HG03520 (cell line): ENCODE data around the gene HSD3B2.

ENCODE experiments used
- ATAC-seq: cut with Tn5 transposase; IDR thresholded peaks from one replicate; pipeline ENCODE4 v1.9.1; 2021; ENCODE audit warnings: mild to moderate bottlenecking, moderate library complexity; ENCODE audit not compliant: unreplicated experiment

Gene HSD3B2

DNA sequence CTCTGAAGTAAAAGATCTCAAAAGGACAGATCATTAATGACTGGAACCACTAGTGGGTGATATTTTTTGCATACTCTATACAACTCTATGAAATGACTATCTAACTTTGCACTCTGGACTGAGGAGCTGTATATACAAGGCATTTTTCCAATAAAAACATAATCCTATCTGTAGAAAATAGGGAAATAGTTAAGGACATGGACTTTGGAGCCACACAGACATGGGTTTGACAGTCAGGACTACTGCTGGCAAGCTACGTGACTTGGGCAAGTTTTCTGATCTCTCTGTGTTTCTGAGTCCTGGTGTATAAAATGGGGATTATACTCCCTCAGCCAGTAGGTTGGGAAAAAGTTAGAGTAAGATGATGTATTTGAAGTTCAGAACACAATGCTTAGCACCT lies 20.9 kb upstream of the HSD3B2 start:
- ATAC-seq = no peak

GRCh38 chr1:119396982-119397381 lies 18.0 kb upstream of the HSD3B2 start:
- ATAC-seq = no peak

DNA sequence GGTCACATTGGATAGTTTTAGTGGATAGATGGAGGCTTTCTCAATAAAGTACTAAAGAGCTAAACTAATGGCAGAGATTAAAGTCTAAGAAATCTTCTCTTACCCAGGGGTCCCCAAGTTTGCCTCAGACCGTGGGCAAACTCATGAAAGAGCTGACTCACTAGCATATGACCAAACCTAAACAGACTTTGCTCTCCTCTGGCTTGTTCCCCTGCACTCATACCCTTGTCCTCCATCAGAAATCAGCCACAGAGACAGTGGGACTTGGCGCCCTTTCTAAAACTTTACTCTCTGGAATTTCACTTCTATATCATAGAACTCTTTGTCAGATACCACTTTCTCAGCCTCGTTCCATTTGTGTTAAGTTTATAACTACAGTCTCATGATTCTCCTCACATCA lies 17.0 kb upstream of the HSD3B2 start:
- ATAC-seq = no peak

DNA sequence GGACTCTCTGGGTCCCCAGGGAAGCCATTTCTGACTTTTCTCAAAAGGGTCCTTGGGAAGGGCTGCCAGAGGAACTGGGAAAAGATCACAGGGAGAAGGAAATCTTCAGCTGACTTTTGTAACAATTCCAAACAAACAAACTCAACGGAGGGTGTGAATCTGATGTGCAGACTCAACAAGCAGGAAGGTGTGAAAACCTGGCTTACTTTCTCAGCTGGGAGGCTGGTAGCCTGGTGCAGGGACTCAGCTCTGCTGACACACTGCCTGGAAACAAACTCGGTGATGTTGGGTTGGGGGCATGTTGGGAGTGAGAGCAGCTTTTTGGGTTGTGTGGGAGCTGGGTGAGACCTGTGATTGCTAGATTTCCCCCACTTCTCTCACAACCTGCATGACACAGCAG lies 10.2 kb upstream of the HSD3B2 start:
- no peak for ATAC-seq

DNA sequence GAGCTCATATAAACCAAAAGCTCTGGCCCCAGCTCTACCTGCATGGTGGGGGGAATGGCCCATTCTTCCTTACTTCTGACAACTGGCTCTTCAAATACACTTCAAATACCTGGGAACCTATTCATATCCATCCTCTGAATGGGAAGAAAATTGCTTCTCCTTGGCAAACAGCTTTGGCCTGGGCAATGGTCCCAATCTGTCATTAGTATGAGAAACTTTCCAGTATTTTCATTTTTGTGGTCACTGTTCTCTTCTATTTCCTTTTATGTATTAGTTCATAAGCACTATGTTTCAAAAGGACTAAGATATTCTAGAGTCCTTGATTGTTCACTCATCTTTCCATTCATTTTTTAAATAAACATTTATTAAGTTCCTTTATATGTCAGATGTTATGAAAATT lies 5.2 kb upstream of the HSD3B2 start:
- ATAC-seq = no peak

GRCh38 chr1:119410961-119411360 lies 4.0 kb upstream of the HSD3B2 start:
- ATAC-seq = no peak

DNA sequence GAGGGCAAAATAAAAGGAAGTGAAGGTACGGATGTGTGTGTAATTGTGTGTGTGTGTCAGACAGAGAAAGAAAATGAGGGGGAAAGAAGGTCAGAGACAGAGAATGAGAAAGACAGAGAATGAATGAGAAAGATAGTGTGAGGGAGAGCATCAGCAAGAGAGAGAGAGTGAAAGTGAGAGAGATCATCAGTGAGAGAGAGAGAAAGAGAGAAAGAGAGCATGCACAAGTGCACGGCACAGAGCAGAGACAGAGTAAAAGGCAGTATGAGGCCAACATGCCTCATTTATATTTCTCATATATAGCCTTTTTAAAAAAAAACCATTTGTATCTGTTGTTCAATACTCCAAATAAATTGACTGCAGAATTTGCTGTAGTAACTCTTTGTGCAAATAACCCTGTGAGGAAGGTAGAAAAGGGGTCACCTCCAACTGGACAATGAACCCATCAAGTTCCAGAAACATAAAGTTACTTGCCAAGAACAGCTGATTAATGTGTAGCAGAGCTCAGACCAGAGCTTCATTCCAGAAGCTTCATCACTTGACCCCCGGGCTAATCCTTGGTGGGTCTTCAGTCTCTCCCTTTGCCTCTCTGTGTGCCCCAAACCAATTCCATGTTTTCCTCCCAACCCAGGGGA lies 1.2 kb downstream of the HSD3B2 start:
- no peak for ATAC-seq

GRCh38 chr1:119419109-119419508 lies 4.2 kb downstream of the HSD3B2 start:
- ATAC-seq = no peak

DNA sequence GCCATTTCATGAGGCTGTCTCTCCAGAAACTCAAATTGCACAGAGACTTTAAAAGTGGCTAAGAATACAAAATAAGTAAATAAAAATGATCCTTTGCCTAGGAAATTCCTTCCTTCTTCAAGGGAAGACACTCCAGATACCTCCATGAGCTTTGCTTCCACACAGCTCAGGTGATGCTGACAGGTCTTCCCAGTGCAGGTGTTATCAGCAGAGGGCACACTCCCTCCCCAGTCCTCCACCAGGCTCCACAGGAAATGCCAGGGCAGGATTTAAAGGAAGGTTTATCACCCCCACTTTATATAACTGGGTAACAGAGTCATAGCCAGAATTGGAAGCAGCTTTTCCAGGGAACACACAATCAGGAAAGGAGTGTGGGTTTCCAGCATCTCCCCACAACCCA lies 5.7 kb downstream of the HSD3B2 start:
- no peak for ATAC-seq

- no peak for ATAC-seq
These were observed 7.7 kb downstream of the HSD3B2 start for GRCh38 chr1:119422631-119423030.

- ATAC-seq = no peak
These were observed 14.0 kb downstream of the HSD3B2 start for GRCh38 chr1:119428991-119429390.

GRCh38 chr1:119429687-119430086 lies 14.7 kb downstream of the HSD3B2 start:
- ATAC-seq = no peak

DNA sequence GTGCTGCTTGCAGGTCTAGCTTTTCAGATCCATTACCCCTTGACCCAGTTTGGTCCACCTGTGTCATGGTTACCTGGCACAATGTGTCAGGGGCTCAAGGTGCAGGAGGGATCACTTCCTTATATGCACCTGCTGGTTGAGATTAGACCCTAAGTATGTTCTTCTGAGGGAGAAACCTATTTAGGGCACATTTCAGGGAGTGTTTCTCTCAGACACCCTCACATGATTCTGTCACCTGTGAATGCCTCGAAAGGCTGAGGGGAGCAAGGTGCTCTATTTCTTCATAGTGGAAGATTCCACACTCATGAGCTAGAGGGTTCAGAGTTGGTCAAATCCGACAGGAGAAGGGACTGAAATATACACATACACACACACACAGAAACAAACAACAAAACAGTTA lies 15.5 kb downstream of the HSD3B2 start:
- no peak for ATAC-seq

DNA sequence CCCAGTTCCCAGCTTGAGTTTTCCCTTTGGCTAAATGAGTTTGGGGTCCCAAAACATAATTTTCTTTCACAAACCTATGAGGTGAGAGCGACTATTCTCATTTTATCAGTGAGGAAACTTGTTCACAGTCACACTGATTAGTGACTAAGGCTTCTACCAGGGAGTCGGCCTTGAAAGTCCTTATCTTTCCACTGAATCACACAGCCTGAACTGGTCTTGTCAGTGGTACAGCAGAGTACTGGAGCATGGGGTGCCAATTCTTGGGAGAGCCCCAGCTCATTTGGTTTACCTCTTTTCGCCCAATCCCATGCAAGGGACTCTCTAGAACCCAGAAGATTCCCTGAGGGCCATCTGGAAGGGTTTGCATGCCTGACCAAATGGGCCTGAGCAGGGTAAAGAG lies 16.9 kb downstream of the HSD3B2 start:
- no peak for ATAC-seq

DNA sequence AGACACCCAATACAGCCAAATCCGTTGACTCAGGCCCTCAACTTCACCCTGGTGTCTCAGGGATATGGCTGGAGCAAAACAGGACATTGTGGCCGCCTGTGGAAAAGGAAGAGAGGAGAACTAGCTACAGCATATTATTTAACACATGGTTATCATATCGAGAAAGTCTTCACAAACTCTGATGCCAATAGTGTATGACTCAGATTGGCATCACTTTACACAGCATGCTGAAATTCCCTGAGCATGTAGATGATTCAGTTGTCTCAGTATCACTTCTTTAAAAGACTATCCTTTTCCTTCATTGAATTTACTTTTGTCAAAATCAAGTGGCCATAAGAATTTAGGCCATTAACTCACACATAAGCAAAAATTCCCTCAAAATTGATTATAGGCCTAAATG lies 20.1 kb downstream of the HSD3B2 start:
- no peak for ATAC-seq

- ATAC-seq = no peak
These were observed 23.8 kb downstream of the HSD3B2 start for GRCh38 chr1:119438761-119439160.

DNA sequence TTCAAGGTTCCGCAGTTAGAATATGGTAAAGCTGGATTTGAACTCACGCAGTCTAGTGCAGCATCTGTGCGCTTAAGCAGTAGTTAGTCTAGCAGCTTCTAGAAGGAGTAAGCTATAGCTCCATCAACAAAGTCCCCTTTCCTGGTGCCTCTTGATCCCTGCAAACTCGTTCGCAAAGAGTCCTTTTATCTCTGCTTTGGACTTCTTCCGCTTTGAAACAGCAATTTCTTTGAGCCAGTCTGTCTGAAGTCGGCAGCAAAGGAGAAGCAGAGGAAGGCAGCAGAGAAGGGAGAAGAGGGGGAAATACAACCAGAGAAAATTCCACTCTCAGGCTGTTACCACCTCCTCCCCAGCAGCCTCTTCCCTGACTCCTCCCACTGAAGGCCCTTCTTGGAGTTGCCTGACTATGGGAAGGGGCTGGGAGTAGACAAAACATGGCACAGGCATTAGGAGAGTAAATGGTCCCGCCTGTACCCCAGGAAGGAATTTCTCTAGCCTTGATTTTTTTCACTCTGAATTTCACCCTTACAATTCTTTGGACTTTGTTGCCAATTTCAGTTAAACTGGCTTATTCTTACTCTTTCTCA lies 25.9 kb downstream of the HSD3B2 start:
- ATAC-seq = no peak

- no peak for ATAC-seq
These were observed 27.8 kb downstream of the HSD3B2 start for GRCh38 chr1:119442756-119443155.

DNA sequence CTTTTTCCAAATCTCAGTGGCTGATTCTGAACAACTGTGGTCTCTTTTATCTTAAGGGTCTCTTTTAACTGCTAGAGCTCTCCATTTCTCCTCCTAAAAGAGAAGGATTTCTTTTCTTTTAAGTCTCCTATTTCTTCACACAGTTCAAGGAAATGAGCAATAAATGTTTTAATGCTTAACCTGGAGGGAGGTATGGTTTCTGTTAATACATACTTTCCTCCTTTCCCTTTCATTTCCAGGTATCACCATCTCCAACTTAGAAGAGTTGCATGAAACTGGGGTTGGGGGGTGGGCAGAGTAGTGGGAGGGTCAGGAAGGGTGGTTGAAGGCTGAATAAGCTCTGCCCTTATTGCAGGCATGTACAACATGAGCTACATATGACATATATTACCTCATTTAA lies 31.4 kb downstream of the HSD3B2 start:
- ATAC-seq = no peak

GRCh38 chr1:119447344-119448126 lies 32.6 kb downstream of the HSD3B2 start:
- ATAC-seq = no peak

DNA sequence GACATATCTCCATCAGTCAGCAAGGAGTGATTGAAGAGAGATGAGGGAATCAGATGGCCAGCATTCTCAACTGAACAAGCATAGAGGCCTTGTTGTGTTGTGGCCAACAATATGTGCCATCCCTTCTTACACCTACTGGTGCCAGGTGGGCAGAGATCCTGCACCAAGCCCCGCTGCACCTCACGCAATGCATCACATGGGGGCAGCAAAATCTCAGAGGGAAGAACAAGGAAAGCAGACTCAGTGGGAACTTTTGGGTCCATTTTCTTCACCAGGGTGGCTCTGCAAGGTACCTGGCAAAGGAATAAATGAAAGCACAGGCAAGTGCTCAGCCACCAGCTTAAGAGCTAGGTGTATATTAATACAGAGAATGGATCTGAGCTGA lies 33.2 kb downstream of the HSD3B2 start:
- ATAC-seq = no peak

GRCh38 chr1:119449971-119450370 lies 35.0 kb downstream of the HSD3B2 start:
- no peak for ATAC-seq
